ENCODE results near the gene F10.

The F10 gene

GRCh38 chr13:113088691-113089020, 33.9 kb upstream of the F10 start:
- TF ChIP-seq CTCF (IDR thresholded peaks at IDR 0.05; ENCODE audit: extremely low read depth, missing control alignments), result no peak
- no peak for DNase-seq (ENCODE audit: low spot score)

GRCh38 chr13:113089693-113090414, 32.7 kb upstream of the F10 start:
- DNase-seq (ENCODE audit: low spot score), result no peak
- TF ChIP-seq CTCF (IDR thresholded peaks at IDR 0.05; ENCODE audit: extremely low read depth, missing control alignments), result no peak

- no peak for DNase-seq (ENCODE audit: low spot score)
- no peak for TF ChIP-seq CTCF (IDR thresholded peaks at IDR 0.05; ENCODE audit: extremely low read depth, missing control alignments)
Observed at GRCh38 chr13:113090415-113090770, 32.2 kb upstream of the F10 start.

- no peak for TF ChIP-seq CTCF (IDR thresholded peaks at IDR 0.05; ENCODE audit: extremely low read depth, missing control alignments)
- DNase-seq (ENCODE audit: low spot score), result no peak
Observed at GRCh38 chr13:113090806-113091205, 31.8 kb upstream of the F10 start.

- TF ChIP-seq CTCF (IDR thresholded peaks at IDR 0.05; ENCODE audit: extremely low read depth, missing control alignments), result no peak
- DNase-seq (ENCODE audit: low spot score), result no peak
Observed at GRCh38 chr13:113091211-113091771, 31.3 kb upstream of the F10 start.

GRCh38 chr13:113091891-113092775, 30.5 kb upstream of the F10 start:
- no peak for TF ChIP-seq CTCF (IDR thresholded peaks at IDR 0.05; ENCODE audit: extremely low read depth, missing control alignments)
- DNase-seq (ENCODE audit: low spot score), result no peak

Measured in GM20000 (cell line).